GM18909 (cell line): ENCODE data around the gene CMSS1.

ENCODE experiments used
- ATAC-seq: cut with Tn5 transposase; IDR thresholded peaks from one replicate; pipeline ENCODE4 v1.9.1; 2021; ENCODE audit warnings: mild to moderate bottlenecking; ENCODE audit not compliant: unreplicated experiment, poor library complexity

CMSS1 gene

DNA sequence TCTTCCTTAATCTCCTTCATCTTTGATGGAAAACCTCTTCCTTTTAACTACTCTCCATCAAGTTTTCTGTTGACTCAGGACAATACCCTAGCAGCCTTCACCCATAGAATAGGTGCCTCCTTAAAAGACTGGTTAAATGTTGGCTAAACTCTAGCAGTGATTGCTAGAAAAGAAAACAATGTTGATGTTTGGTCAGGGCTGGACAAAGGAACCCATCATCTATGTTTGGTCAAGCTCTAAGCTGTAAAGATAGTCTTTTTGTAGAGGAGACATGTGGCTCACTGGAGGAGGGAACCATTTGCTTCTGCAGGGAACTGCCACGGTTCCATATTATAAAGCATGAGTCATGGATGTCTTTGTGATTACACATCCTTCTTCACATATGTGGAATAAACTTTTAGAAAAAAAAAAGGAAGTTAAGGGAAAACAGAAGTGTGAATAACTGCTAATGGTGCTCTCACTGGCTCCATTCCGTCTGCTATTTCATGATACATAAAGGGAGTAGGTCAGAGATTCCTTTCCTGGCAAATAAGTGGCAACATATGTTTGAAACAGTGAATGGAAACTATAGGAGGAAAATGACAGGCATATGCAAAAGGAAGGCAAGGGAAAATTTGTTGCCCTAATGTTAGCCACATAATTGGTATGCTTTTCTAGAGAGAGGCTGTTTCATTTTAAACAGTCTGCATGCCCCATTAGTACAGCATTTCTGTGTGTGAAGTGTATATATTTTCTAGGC, 78.2 kb downstream of the CMSS1 start:
- no peak for ATAC-seq

DNA sequence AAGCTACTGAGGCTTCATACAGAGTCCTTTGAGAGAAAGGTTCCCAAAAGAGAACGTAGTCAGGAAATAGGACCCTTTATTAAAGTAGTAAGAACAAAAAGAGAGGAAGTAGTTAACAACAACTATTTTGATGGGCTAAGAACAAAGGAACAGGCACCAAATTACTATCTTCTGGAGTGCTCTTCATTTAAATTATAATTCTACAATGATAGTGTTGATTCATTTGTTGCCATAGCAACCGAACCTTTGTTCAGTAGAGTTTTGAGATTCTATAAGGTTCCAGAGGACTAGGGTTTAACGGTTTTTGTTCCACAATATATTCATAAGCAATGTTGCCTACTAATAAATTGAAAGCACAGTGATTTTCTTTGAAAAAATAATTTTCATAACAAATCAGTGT, 78.8 kb downstream of the CMSS1 start:
- ATAC-seq, result no peak

DNA sequence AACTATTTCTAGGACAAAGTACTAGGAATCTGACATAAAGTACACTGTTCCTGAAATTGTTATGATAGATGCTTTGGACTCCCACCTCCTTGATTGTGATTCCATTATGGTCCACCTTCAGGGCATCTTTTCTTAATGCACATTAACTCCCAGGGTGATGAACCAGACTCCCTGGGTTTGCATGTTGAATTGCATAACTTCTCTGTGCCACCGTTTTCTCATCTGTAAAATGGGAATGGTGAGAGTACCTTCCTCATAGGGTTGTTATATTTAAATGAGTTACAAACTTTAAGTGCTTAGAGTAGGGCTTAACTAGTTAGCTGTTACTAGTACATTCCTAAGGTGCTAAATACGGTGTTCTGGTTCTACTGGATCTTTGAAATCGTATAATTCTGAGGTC, 81.9 kb downstream of the CMSS1 start:
- no peak for ATAC-seq

GRCh38 chr3:99900248-99900647, 82.6 kb downstream of the CMSS1 start:
- no peak for ATAC-seq

DNA sequence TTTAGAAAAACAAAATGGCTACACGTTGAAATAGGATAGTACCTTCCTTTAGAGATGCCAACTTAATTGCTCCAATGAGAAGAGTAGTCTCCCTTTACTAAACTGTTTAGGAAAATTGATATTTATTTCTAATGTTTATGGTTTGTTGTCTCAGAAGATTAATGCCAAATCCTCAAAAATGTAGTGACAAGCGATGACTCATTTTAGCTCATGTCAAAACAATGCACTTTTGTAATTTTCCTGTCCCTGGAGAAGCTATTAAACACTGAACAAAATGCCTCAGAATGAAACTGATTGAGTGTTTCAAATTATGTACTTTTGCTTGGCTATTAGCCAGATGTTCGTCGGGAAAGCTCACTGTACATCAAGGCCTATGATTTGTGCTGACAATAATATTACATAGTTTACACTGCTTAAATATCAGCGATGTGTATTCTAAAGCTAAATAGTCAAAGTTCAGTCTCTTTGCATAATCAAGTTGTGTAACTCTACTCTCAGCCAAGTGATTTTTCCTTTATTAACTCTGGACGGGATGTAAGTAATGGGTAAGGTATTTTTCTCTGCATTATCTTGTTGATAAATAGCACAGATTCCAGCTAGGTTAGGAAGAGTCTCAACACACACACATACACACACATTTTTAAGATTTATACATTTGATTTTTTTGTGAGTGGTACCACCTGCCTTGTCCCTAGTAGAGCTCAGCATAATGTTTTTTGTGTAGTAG, 83.7 kb downstream of the CMSS1 start:
- no peak for ATAC-seq

GRCh38 chr3:99902091-99902490, 84.4 kb downstream of the CMSS1 start:
- no peak for ATAC-seq

GRCh38 chr3:99903869-99904268, 86.2 kb downstream of the CMSS1 start:
- no peak for ATAC-seq

DNA sequence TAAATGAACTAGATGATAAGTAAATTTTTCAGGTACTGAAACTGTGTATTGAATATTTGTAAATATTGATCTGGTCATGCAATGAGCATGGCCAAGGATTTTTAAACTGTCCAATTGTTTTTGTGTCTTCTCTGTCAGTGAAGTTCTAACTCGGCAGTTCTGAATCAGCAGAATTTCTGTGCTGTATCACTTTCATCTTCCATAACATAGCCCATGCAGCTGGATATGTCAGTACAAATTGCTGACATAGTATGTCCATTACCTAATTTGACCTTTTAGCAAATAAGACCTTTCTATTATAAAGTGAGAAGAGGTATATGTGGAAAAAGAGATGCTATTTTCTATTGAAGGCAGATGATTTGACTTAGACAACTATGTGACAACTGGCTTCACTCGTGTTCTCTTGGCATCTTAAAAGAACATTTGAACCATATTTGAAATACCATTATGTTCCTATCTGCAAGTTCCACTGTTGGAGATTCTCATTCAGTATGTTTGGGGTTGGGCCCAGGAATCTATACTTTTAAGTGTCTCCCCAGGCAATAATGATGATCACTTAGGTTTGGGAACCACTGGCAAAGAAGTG, 90.4 kb downstream of the CMSS1 start:
- ATAC-seq, result no peak

- ATAC-seq, result no peak
These were observed 92.2 kb downstream of the CMSS1 start for GRCh38 chr3:99909714-99910495.

- no peak for ATAC-seq
These were observed 93.2 kb downstream of the CMSS1 start for GRCh38 chr3:99910752-99911290.

DNA sequence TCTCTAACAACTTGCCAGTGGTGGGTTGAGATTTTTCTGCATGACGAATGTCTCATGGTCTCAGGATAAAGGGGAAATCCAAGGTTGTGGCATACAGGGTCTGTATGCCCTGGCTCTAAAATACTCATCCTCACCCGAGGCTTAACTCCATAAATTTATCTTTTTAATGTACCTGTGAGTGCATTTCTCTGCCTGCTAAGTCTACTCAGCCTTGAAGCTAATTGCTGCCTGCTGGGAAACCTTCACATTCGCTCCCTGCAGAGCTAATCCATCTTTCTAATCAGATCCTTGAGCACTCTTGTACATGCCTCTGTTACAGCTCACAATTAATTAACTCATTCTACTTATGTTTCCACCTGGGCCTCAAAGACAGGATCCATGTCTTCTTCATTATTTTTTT, 93.8 kb downstream of the CMSS1 start:
- ATAC-seq, result no peak

DNA sequence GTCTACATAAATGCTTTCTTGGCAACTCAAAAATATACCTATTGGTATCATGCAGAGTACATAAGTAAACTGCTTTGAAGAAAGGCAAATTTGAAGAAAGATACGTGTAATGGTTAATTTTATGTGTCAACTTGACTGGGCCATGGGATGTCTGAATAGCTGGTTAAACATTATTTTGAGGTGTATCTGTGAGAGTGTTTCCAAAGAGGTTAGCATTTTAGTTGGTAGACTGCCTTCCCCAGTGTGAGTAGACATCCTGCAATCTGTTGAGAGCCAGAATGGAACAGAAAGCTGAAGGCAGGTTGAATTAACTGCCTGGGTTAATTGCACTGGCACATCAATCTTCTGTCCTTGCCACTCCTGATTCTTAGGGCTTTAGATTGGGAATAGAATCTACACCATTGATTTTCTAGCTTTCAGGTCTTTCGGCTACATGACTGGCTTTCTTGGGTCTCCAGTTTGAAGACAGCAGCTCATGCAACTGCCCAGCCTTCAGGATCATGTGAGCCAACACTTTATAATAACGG, 98.3 kb downstream of the CMSS1 start:
- ATAC-seq, result no peak

DNA sequence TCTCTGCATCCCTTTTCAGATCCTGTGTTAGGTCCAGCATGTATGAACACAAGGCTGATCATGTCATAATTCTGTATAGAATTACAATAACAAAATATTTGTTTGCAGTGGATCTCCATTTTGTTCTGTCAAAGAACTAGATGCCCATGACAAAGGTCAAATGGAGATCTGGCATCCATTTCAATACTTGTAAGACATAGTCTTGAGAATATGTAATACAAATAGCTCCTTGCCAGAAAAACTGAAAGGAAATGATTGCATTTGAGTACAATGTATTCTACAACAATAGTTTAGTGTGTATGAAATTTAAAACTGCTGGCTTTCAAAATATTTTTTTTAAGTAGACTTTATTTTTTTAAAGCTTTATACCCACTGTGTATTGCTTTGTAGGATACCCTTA, 101.1 kb downstream of the CMSS1 start:
- no peak for ATAC-seq

GRCh38 chr3:99919694-99920093, 102.0 kb downstream of the CMSS1 start:
- no peak for ATAC-seq

GRCh38 chr3:99920481-99921376, 103.1 kb downstream of the CMSS1 start:
- ATAC-seq, result peak; percentile 57

- ATAC-seq, result no peak
These were observed 103.7 kb downstream of the CMSS1 start for GRCh38 chr3:99921377-99921695.

- no peak for ATAC-seq
These were observed 104.3 kb downstream of the CMSS1 start for GRCh38 chr3:99921986-99922385.

GRCh38 chr3:99923873-99924272, 106.2 kb downstream of the CMSS1 start:
- no peak for ATAC-seq

DNA sequence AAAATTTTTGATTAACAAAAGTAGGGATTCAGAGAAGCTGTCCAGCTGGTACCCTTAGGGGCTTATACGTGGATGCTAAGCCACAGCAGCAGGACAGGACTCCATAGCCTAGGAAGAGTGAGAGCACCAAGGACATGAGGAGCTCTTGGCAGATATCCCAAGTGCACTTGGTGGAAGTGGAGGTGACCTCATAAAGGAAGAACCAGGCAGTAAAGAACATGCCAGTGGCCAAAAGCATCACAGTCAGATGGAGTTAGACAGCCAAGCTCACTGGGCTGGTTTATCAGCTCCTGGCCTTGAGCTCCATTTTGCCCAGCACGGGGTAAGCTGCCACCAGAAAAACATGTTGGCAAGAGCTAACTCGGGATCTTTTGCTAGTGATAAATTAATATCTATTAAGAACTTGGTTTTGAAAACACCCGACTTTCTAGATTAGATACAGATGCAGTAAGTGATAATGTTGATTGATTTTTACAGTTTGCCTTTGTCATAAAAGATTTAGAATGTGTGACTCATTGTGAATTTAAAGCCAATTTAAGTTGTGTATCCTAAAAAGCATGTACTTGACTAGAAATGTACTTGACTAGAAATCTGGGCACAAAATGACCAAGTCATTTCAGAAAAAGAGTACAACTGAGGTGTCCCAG, 108.0 kb downstream of the CMSS1 start:
- ATAC-seq, result no peak
